Measurements from ENCODE around the gene XPNPEP2.

DNA sequence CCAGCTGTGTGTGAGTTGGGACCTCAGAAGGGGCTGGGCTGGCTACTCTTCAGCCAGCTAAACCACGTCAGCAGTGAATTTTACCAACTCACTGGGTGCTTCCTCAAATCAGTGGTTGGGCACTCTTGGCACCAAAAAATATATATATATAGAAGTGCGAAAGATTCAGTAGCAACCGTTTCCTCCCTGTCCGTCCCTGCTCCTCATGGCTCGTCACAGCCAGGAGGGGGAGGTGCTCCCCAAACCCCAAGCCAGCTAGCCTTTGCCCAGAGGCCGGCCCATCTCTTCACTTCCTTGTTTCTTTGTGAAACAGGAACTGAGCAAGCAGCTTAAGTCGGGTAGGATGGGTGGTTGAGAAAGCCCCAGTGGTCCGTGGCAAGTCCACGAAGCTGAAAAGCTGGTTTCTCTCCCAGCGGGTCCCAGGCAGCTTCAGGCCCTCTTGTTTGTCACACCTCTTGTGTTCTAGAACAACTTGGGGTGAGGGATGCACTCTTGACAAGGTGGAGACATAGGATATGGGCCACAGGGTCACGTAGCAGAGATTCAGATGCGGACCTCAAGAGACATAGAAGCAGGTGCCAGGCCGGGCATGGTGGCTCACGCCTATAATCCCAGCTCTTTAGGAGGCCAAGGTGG is 34.1 kb downstream of the XPNPEP2 start:
- TF ChIP-seq, protein P1, sequence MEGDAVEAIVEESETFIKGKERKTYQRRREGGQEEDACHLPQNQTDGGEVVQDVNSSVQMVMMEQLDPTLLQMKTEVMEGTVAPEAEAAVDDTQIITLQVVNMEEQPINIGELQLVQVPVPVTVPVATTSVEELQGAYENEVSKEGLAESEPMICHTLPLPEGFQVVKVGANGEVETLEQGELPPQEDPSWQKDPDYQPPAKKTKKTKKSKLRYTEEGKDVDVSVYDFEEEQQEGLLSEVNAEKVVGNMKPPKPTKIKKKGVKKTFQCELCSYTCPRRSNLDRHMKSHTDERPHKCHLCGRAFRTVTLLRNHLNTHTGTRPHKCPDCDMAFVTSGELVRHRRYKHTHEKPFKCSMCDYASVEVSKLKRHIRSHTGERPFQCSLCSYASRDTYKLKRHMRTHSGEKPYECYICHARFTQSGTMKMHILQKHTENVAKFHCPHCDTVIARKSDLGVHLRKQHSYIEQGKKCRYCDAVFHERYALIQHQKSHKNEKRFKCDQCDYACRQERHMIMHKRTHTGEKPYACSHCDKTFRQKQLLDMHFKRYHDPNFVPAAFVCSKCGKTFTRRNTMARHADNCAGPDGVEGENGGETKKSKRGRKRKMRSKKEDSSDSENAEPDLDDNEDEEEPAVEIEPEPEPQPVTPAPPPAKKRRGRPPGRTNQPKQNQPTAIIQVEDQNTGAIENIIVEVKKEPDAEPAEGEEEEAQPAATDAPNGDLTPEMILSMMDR (IDR thresholded peaks at IDR 0.05) = no peak
- no peak for TF ChIP-seq POLR2A (IDR thresholded peaks at IDR 0.05)
